ENCODE results near the gene MAP1LC3B2. TPM values are rescaled to one million over a fixed set of nuclear protein-coding genes. Genes with fewer than 3 reads are reported as not detected.

The MAP1LC3B2 gene
- total and polyA plus RNA-seq, 10 of the 15 experiments (the other 5 are each of a cell fraction or from before 2014, with no cell fraction given): 0.23 to 2.7 (median 0.72) TPM; not detected in 3

- H3K27me3 ChIP-seq (replicated peaks in 1 of 2; ENCODE audit: control insufficient read depth in 2 of 2, insufficient read depth in 2 of 2, low read length in 1 of 2): peaks cover 0 to 2% of the 10 kb centered on the region in 2 experiments; a peak in 1 of 4 replicates
- FAIRE-seq: no peak
These were observed 6.8 kb downstream of the MAP1LC3B2 start for GRCh38 chr12:116565963-116566362.

GRCh38 chr12:116568203-116568602 is 9.0 kb downstream of the MAP1LC3B2 start:
- H3K4me2 ChIP-seq (ENCODE audit: control insufficient read depth, insufficient read depth): no peak overlapping the region
- no peaks in the 10 kb centered on the region for H3K36me3 ChIP-seq (ENCODE audit: control insufficient read depth in 2 of 2, insufficient read depth in 2 of 2, low read length in 1 of 2)
- no peak overlapping the region for H2AFZ ChIP-seq (ENCODE audit: control insufficient read depth, low read depth, low read length)
- in situ Hi-C loops (cut with MboI): no loop called here
- H3K4me1 ChIP-seq (ENCODE audit: control insufficient read depth, insufficient read depth, low read length): no peaks in the 10 kb centered on the region
- no peak overlapping the region for H3K4me3 ChIP-seq
- no peak for TF ChIP-seq FOS (IDR thresholded peaks at IDR 0.05; ENCODE audit: borderline replicate concordance, extremely low read depth, insufficient read length)
- no peak overlapping the region for H3K9ac ChIP-seq (ENCODE audit: control insufficient read depth, insufficient read depth, low read length)
- H3K79me2 ChIP-seq (ENCODE audit: control insufficient read depth, insufficient read depth, low read length): no peaks in the 10 kb centered on the region
- 58% methylated on average over 2 of the region's 2 CpGs for WGBS (ENCODE audit: insufficient coverage, insufficient replicate concordance, low lambda C conversion rate, missing lambda C conversion rate)
- POLR2A ChIA-PET: no interaction called here
- RAD21 ChIA-PET (ENCODE audit: unreplicated experiment): interaction anchor here (1.0 kb wide), 1 partner anchor 9 kb away, joined by 3 read pairs; the partner anchor contains the start of gene MAP1LC3B2
- no peak for FAIRE-seq
- peaks cover 44% of the 10 kb centered on the region for H3K9me3 ChIP-seq (replicated peaks; ENCODE audit: control insufficient read depth, insufficient read depth, low read length)
- peaks cover 0 to 2% of the 10 kb centered on the region in 2 experiments; a peak in 1 of 4 replicates for H3K27me3 ChIP-seq (replicated peaks in 1 of 2; ENCODE audit: control insufficient read depth in 2 of 2, insufficient read depth in 2 of 2, low read length in 1 of 2)
- SMC1A ChIA-PET (ENCODE audit: uncharacterized antibody, unreplicated experiment): interaction anchor here (1.3 kb wide), 2 partner anchors 12 to 121 kb away, joined by 3 to 4 read pairs; no protein-coding TSS in a partner anchor
- no peak for ATAC-seq
- no peak for DNase-seq (ENCODE audit: low read depth, low spot score)
- no TSS peak for BruUV-seq (replicated peaks)
- CTCF ChIA-PET: no interaction called here
- H3K27ac ChIP-seq (ENCODE audit: control insufficient read depth, insufficient read depth): no peak overlapping the region
- intact Hi-C loops (cut with micrococcal nuclease; ENCODE audit: unreplicated experiment): no loop called here
- H4K20me1 ChIP-seq (ENCODE audit: control insufficient read depth, insufficient read depth): no peaks in the 10 kb centered on the region

More at GRCh38 chr12:116565963-116566362, 6.8 kb downstream of the MAP1LC3B2 start:
- SMC1A ChIA-PET (ENCODE audit: uncharacterized antibody, unreplicated experiment): no interaction called here
- H3K79me2 ChIP-seq (ENCODE audit: control insufficient read depth, insufficient read depth, low read length): no peaks in the 10 kb centered on the region
- intact Hi-C loops (cut with micrococcal nuclease; ENCODE audit: unreplicated experiment) (no loop called here), in situ Hi-C loops (cut with MboI) (no loop called here)
- CTCF ChIA-PET: no interaction called here
- 67% methylated on average over 2 of the region's 2 CpGs for WGBS (ENCODE audit: insufficient coverage, insufficient replicate concordance, low lambda C conversion rate, missing lambda C conversion rate)
- peaks cover 3% of the 10 kb centered on the region for H3K4me1 ChIP-seq (ENCODE audit: control insufficient read depth, insufficient read depth, low read length)
- no peak for DNase-seq (ENCODE audit: low read depth, low spot score)
- H3K36me3 ChIP-seq (ENCODE audit: control insufficient read depth in 2 of 2, insufficient read depth in 2 of 2, low read length in 1 of 2): no peaks in the 10 kb centered on the region
- H3K4me2 ChIP-seq (ENCODE audit: control insufficient read depth, insufficient read depth): no peak overlapping the region
- H2AFZ ChIP-seq (ENCODE audit: control insufficient read depth, low read depth, low read length): no peak overlapping the region
- ATAC-seq: no peak
- H3K27ac ChIP-seq (ENCODE audit: control insufficient read depth, insufficient read depth): no peak overlapping the region
- no peak overlapping the region for H3K4me3 ChIP-seq
- H4K20me1 ChIP-seq (ENCODE audit: control insufficient read depth, insufficient read depth): no peaks in the 10 kb centered on the region
- H3K9me3 ChIP-seq (replicated peaks; ENCODE audit: control insufficient read depth, insufficient read depth, low read length): peaks cover 57% of the 10 kb centered on the region
- POLR2A ChIA-PET: no interaction called here
- TF ChIP-seq CBX3 (IDR thresholded peaks at IDR 0.05; ENCODE audit: borderline replicate concordance, low read depth): no peak
- no peak for TF ChIP-seq BMI1 (IDR thresholded peaks at IDR 0.05; ENCODE audit: borderline replicate concordance)
- no peak for TF ChIP-seq STAT3 (IDR thresholded peaks at IDR 0.05; ENCODE audit: low read depth, low read length)
- TF ChIP-seq BHLHE40 (IDR thresholded peaks at IDR 0.05; ENCODE audit: borderline replicate concordance in 1 of 2, low read depth in 2 of 2, low read length in 1 of 2): no peak
- TF ChIP-seq RCOR1 (conservative IDR thresholded peaks at IDR 0.05; ENCODE audit: low read depth, low read length): no peak
- no peak for TF ChIP-seq HCFC1 (IDR thresholded peaks at IDR 0.05; ENCODE audit: low read length)
- no peak for TF ChIP-seq ZSCAN29 (IDR thresholded peaks at IDR 0.05)
- no peak for TF ChIP-seq TBL1XR1 (IDR thresholded peaks at IDR 0.05; ENCODE audit: low read depth, low read length)
- no peak for TF ChIP-seq EP300 (IDR thresholded peaks at IDR 0.05; ENCODE audit: borderline replicate concordance in 1 of 2, control insufficient read depth in 1 of 2, low read depth in 2 of 2, low read length in 2 of 2)
- RAD21 ChIA-PET (ENCODE audit: unreplicated experiment): no interaction called here
- BruUV-seq (replicated peaks): no TSS peak
- H3K9ac ChIP-seq (ENCODE audit: control insufficient read depth, insufficient read depth, low read length): no peak overlapping the region
